ENCODE measurements around the gene DRD4. TPM values are rescaled to one million over a fixed set of nuclear protein-coding genes. Genes with fewer than 3 reads are reported as not detected.

Gene DRD4
- total and polyA plus RNA-seq, 9 of the 15 experiments (the other 6 are each of a cell fraction or from before 2014, with no cell fraction given), result 0.04 to 0.95 (median 0.21) TPM; not detected in 5

DNA sequence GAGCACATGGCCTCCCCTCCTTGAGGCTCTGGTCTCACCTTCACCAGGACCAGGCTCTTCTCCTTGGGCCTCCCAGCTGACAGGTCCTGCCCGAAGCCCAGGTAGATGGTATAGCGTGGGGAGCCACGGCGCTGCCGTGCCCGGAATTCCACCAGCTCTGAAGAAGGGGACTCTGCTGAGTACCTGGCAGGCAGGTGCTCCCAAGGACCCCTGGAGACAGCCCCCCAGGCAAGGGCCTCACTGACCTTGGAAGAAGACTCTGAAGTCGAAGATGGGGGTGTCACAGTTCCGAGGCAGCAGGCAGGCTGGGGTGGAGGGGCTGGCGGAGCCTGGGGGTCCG is 24.1 kb upstream of the DRD4 start:
- H3K9ac ChIP-seq (ENCODE audit: insufficient read depth in 1 of 2, low read depth in 2 of 2, low read length in 2 of 2), result peak overlapping the region in 1 of 2 experiments; percentile 75; a peak in 1 of 4 replicates
- peaks cover 9% of the 10 kb centered on the region; the same call in 1 of the 3 replicates for H3K79me2 ChIP-seq (ENCODE audit: control insufficient read depth, insufficient read depth, low read length)
- CTCF ChIA-PET (ENCODE audit: low intra/inter-chr PET ratio), result no interaction called here
- FAIRE-seq (no peak), DNase-seq (ENCODE audit: extremely low read depth in 1 of 4, low spot score in 3 of 4) (no peak), ATAC-seq (no peak)
- H3K4me2 ChIP-seq (ENCODE audit: insufficient read depth, low read length), result no peak overlapping the region
- peaks cover 17% of the 10 kb centered on the region for H4K20me1 ChIP-seq (replicated peaks; ENCODE audit: control insufficient read depth, insufficient read depth, low read length)
- intact Hi-C loops (cut with micrococcal nuclease), result loop anchor here (10.0 kb wide), 1 partner anchor 58 kb away; no protein-coding TSS in a partner anchor
- no peak overlapping the region for H2AFZ ChIP-seq (ENCODE audit: low read depth, low read length)
- BruUV-seq (replicated peaks), result no TSS peak
- in situ Hi-C loops (cut with MboI), result no loop called here
- H3K27me3 ChIP-seq (ENCODE audit: control insufficient read depth in 2 of 2, insufficient read depth in 2 of 2, low read length in 2 of 2), result no peaks in the 10 kb centered on the region
- peaks cover 83% of the 10 kb centered on the region; the same call in 2 of the 3 replicates for H3K36me3 ChIP-seq (ENCODE audit: control insufficient read depth, insufficient read depth, low read length)
- POLR2A ChIA-PET, result interaction anchor here (0.8 kb wide), 1 partner anchor 28 kb away, joined by 3 read pairs; no protein-coding TSS in a partner anchor
- peaks cover 8 to 76% of the 10 kb centered on the region in 2 experiments for H3K4me1 ChIP-seq (replicated peaks in 1 of 2; ENCODE audit: control insufficient read depth in 2 of 2, insufficient read depth in 2 of 2, low read length in 2 of 2)
- peak overlapping the region; percentile 56; the same call in 1 of the 3 replicates for H3K27ac ChIP-seq (ENCODE audit: extremely low read depth, low read depth, low read length)
- no peak overlapping the region for H3K4me3 ChIP-seq
- 85% methylated on average over 6 of the region's 10 CpGs for WGBS (ENCODE audit: insufficient coverage, low coverage, missing lambda C conversion rate)
- H3K9me3 ChIP-seq (replicated peaks; ENCODE audit: control insufficient read depth, insufficient read depth, low read depth, low read length), result no peaks in the 10 kb centered on the region
- peaks cover 1% of the 10 kb centered on the region for H3K9me1 ChIP-seq (ENCODE audit: control insufficient read depth, insufficient read depth, low read length)
- TF ChIP-seq TEAD4 (IDR thresholded peaks at IDR 0.05; ENCODE audit: low read length) (no peak), TEAD4 (CRISPR knock-in tag; IDR thresholded peaks at IDR 0.05; ENCODE audit: borderline replicate concordance) (no peak), POLR2A (conservative IDR thresholded peaks at IDR 0.05) (no peak; the same call in 1 of the 2 replicates), MAZ (CRISPR knock-in tag; conservative IDR thresholded peaks at IDR 0.05 in 1 of 2, IDR thresholded peaks at IDR 0.05 in 1 of 2) (no peak), RBM17 (IDR thresholded peaks at IDR 0.05; ENCODE audit: borderline replicate concordance, low read depth, low read length) (no peak), ZNF174 (CRISPR knock-in tag; IDR thresholded peaks at IDR 0.05) (no peak), CREB1 (IDR thresholded peaks at IDR 0.05) (no peak), CREB1 (CRISPR knock-in tag; IDR thresholded peaks at IDR 0.05) (0 out of 2 replicates have a peak, but pooled peaks have one; percentile 28), SREBF2 (CRISPR knock-in tag; IDR thresholded peaks at IDR 0.05) (no peak), NFE2L1 (tag; IDR thresholded peaks at IDR 0.05; ENCODE audit: borderline replicate concordance, low read depth) (no peak)
- TF ChIP-seq, protein P1, sequence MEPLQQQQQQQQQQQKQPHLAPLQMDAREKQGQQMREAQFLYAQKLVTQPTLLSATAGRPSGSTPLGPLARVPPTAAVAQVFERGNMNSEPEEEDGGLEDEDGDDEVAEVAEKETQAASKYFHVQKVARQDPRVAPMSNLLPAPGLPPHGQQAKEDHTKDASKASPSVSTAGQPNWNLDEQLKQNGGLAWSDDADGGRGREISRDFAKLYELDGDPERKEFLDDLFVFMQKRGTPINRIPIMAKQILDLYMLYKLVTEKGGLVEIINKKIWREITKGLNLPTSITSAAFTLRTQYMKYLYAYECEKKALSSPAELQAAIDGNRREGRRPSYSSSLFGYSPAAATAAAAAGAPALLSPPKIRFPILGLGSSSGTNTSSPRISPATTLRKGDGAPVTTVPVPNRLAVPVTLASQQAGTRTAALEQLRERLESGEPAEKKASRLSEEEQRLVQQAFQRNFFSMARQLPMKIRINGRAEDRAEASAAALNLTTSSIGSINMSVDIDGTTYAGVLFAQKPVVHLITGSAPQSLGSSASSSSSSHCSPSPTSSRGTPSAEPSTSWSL (CRISPR knock-in tag; IDR thresholded peaks at IDR 0.05; ENCODE audit: borderline replicate concordance), result no peak
- TF ChIP-seq, protein P2, sequence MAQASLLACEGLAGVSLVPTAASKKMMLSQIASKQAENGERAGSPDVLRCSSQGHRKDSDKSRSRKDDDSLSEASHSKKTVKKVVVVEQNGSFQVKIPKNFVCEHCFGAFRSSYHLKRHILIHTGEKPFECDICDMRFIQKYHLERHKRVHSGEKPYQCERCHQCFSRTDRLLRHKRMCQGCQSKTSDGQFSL (CRISPR knock-in tag; IDR thresholded peaks at IDR 0.05), result no peak
- TF ChIP-seq, protein P2 (tag; IDR thresholded peaks at IDR 0.05), result no peak
- TF ChIP-seq, protein P3, sequence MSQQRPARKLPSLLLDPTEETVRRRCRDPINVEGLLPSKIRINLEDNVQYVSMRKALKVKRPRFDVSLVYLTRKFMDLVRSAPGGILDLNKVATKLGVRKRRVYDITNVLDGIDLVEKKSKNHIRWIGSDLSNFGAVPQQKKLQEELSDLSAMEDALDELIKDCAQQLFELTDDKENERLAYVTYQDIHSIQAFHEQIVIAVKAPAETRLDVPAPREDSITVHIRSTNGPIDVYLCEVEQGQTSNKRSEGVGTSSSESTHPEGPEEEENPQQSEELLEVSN (IDR thresholded peaks at IDR 0.05; ENCODE audit: borderline replicate concordance in 1 of 2, extremely low read depth in 1 of 2, insufficient read depth in 1 of 2, insufficient read length in 1 of 2, low read depth in 1 of 2, low read length in 1 of 2, poor library complexity in 1 of 2, severe bottlenecking in 1 of 2), result no peak
- TF ChIP-seq, protein P4, sequence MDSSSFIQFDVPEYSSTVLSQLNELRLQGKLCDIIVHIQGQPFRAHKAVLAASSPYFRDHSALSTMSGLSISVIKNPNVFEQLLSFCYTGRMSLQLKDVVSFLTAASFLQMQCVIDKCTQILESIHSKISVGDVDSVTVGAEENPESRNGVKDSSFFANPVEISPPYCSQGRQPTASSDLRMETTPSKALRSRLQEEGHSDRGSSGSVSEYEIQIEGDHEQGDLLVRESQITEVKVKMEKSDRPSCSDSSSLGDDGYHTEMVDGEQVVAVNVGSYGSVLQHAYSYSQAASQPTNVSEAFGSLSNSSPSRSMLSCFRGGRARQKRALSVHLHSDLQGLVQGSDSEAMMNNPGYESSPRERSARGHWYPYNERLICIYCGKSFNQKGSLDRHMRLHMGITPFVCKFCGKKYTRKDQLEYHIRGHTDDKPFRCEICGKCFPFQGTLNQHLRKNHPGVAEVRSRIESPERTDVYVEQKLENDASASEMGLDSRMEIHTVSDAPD (CRISPR knock-in tag; IDR thresholded peaks at IDR 0.05), result no peak
- TF ChIP-seq, protein P5, sequence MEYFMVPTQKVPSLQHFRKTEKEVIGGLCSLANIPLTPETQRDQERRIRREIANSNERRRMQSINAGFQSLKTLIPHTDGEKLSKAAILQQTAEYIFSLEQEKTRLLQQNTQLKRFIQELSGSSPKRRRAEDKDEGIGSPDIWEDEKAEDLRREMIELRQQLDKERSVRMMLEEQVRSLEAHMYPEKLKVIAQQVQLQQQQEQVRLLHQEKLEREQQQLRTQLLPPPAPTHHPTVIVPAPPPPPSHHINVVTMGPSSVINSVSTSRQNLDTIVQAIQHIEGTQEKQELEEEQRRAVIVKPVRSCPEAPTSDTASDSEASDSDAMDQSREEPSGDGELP (CRISPR knock-in tag; IDR thresholded peaks at IDR 0.05; ENCODE audit: borderline replicate concordance), result peak; percentile 38; the same call in 1 of the 2 replicates
